A549 (cell line): ENCODE data around the gene ARFIP1. TPM values are rescaled to one million over a fixed set of nuclear protein-coding genes. Genes with fewer than 3 reads are reported as not detected.
A peak's percentile ranks its signal among the peaks of the same experiment; 100 is the strongest.

Experiments
- ATAC-seq, 2 experiments: fragments of 200-7000 bp in 1 of 2; fragments of >200 bp in 1 of 2; cut with Nextera tagmentation in 1 of 2; cut with Tn5 transposase in 1 of 2; 3 replicates each; pipeline versions ENCODE4 v1.8.0 to v1.9.1; 2018 to 2020; ENCODE audit warnings: mild to moderate bottlenecking in 1 of 2, moderate library complexity in 1 of 2
- CTCF ChIA-PET: fragments of 300-600 bp; sonication (Branson Sonifier 250); formaldehyde crosslinking; extraction: SDS; loops from one replicate; lab custom pipeline; 2021; ENCODE audit warnings: antibody characterized with exemption, inconsistent platforms; lab: Yijun Ruan, JAX
- POLR2A ChIA-PET: fragments of 350-600 bp; formaldehyde crosslinking; extraction: SDS; loops from one replicate; lab custom pipeline; 2021; ENCODE audit warnings: antibody characterized with exemption, inconsistent platforms; lab: Yijun Ruan, JAX
- DNase-seq, 2 experiments: peaks; one replicate each; pipeline versions ENCODE4 v3.0.0 to v3.0.0-alpha.2; 2011 to 2016; ENCODE audit warnings: low read depth in 1 of 2, low spot score in 1 of 2
- FAIRE-seq: peaks from 2 replicates; lab custom pipeline; 2011; peaks lifted over from hg19 to GRCh38; lab: Jason Lieb, UNC
- H3K27ac ChIP-seq, 2 experiments: fragments of >200 bp; sonication (Bioruptor Twin); formaldehyde crosslinking; 3 replicates each; pipeline ENCODE4 v1.5.1; 2016 to 2017
- H3K4me1 ChIP-seq: fragments of >200 bp; sonication (Bioruptor Twin); formaldehyde crosslinking; 3 replicates; pipeline ENCODE4 v1.6.1; 2016
- H3K4me2 ChIP-seq: fragments of >200 bp; sonication (Bioruptor Twin); formaldehyde crosslinking; 3 replicates; pipeline ENCODE4 v1.6.1; 2016
- H3K4me3 ChIP-seq: fragments of >200 bp; sonication (Bioruptor Twin); formaldehyde crosslinking; 3 replicates; pipeline ENCODE4 v1.5.1; 2016
- H3K9me3 ChIP-seq: fragments of >200 bp; sonication (Bioruptor Twin); formaldehyde crosslinking; 3 replicates; pipeline ENCODE4 v1.6.1; 2016
- CHD4 ChIP-seq: fragments of 200-600 bp; sonication (generic); IDR thresholded peaks from 2 replicates; pipeline ENCODE4 v1.6.1; 2016; ENCODE audit warnings: antibody characterized with exemption, mild to moderate bottlenecking, borderline replicate concordance
- EP300 ChIP-seq, 2 experiments: fragments of >200 bp; sonication (Bioruptor Twin); formaldehyde crosslinking; IDR thresholded peaks; 2 replicates in 1 of 2; 3 replicates in 1 of 2; pipeline ENCODE4 v1.6.1; 2016 to 2017
- FOSB ChIP-seq: fragments of 250-450 bp; sonication (Bioruptor Pico); IDR thresholded peaks from 2 replicates; pipeline ENCODE4 v1.5.0; 2020; ENCODE audit warnings: mild to moderate bottlenecking, moderate library complexity
- FOSL2 ChIP-seq, 2 experiments: fragments of 450-650 bp in 1 of 2; fragments of >200 bp in 1 of 2; sonication (Bioruptor Twin) in 1 of 2; formaldehyde crosslinking; IDR thresholded peaks; 2 replicates each; pipeline versions ENCODE4 v1.5.0 to v1.6.1; 2016 to 2020; ENCODE audit warnings: mild to moderate bottlenecking in 1 of 2, moderate library complexity in 1 of 2
- FOXS1 ChIP-seq: fragments of 250-450 bp; sonication (Bioruptor Pico); IDR thresholded peaks from 2 replicates; pipeline ENCODE4 v1.5.0; 2020; ENCODE audit warnings: mild to moderate bottlenecking, moderate library complexity
- HDAC2 ChIP-seq: fragments of 200-600 bp; sonication (generic); IDR thresholded peaks from 2 replicates; pipeline ENCODE4 v1.6.1; 2016
- HEYL ChIP-seq: fragments of 250-450 bp; sonication (Bioruptor Pico); IDR thresholded peaks from 2 replicates; pipeline ENCODE4 v1.8.0; 2021; ENCODE audit warnings: mild to moderate bottlenecking, moderate library complexity
- HOXB13 ChIP-seq: fragments of 250-450 bp; sonication (Bioruptor Pico); IDR thresholded peaks from 2 replicates; pipeline ENCODE4 v1.5.0; 2020; ENCODE audit warnings: low read depth, mild to moderate bottlenecking, moderate library complexity
- JUN ChIP-seq, 2 experiments: fragments of >200 bp; sonication (Bioruptor Twin); formaldehyde crosslinking; IDR thresholded peaks; 2 replicates in 1 of 2; 3 replicates in 1 of 2; pipeline ENCODE4 v1.6.1; 2016 to 2017
- MAFK ChIP-seq: fragments of 450-650 bp; IDR thresholded peaks from 2 replicates; pipeline ENCODE4 v1.6.1; 2014; ENCODE audit not compliant: partially characterized antibody
- MAX ChIP-seq: IDR thresholded peaks from 2 replicates; pipeline ENCODE4 v1.6.1; 2012
- MAZ ChIP-seq: fragments of 150-350 bp; IDR thresholded peaks from 2 replicates; pipeline ENCODE4 v1.6.1; 2014; ENCODE audit warnings: antibody characterized with exemption, low read depth, low read length, borderline replicate concordance
- MYC ChIP-seq: IDR thresholded peaks from 2 replicates; pipeline ENCODE4 v1.6.1; 2012; ENCODE audit warnings: mild to moderate bottlenecking, inconsistent platforms, low read length, improper control_type of control experiment, borderline replicate concordance
- NR3C1 ChIP-seq: fragments of >200 bp; sonication (Bioruptor Twin); formaldehyde crosslinking; IDR thresholded peaks from 3 replicates; pipeline ENCODE4 v1.6.1; 2017
- PBX3 ChIP-seq: IDR thresholded peaks from 2 replicates; pipeline ENCODE4 v1.6.1; 2012
- PHF8 ChIP-seq: fragments of 200-600 bp; sonication (generic); IDR thresholded peaks from 2 replicates; pipeline ENCODE4 v1.6.1; 2016; ENCODE audit warnings: low read depth, mild to moderate bottlenecking, antibody characterized with exemption, moderate library complexity, borderline replicate concordance
- POLR2A ChIP-seq: IDR thresholded peaks from 2 replicates; pipeline ENCODE4 v1.6.1; 2012; ENCODE audit warnings: mild to moderate bottlenecking, low read length
- RAD21 ChIP-seq, 2 experiments: fragments of >200 bp in 1 of 2; sonication (Bioruptor Twin) in 1 of 2; formaldehyde crosslinking in 1 of 2; IDR thresholded peaks in 1 of 2; conservative IDR thresholded peaks in 1 of 2; 2 replicates in 1 of 2; 3 replicates in 1 of 2; pipeline ENCODE4 v1.6.1; 2012 to 2018; ENCODE audit warnings: inconsistent platforms in 1 of 2
- RCOR1 ChIP-seq: fragments of 150-350 bp; IDR thresholded peaks from 2 replicates; pipeline ENCODE4 v1.6.1; 2014; ENCODE audit warnings: antibody characterized with exemption, low read length, low read depth
- SMC3 ChIP-seq: fragments of >200 bp; sonication (Bioruptor Twin); formaldehyde crosslinking; IDR thresholded peaks from 3 replicates; pipeline ENCODE4 v1.6.1; 2018; ENCODE audit warnings: inconsistent platforms
- TFCP2L1 ChIP-seq: fragments of 250-450 bp; sonication (Bioruptor Pico); IDR thresholded peaks from 2 replicates; pipeline ENCODE4 v1.5.0; 2021; ENCODE audit warnings: mild to moderate bottlenecking
- TP53 ChIP-seq: fragments of 250-450 bp; sonication (Bioruptor Pico); IDR thresholded peaks from 2 replicates; pipeline ENCODE4 v1.5.0; 2021; ENCODE audit warnings: mild to moderate bottlenecking, moderate library complexity
- ZSCAN20 ChIP-seq: fragments of 250-450 bp; sonication (Bioruptor Pico); IDR thresholded peaks from 2 replicates; pipeline ENCODE4 v1.8.0; 2022; ENCODE audit warnings: mild to moderate bottlenecking, moderate library complexity
- WGBS: methylation state at CpG from one replicate; pipeline ENCODE4 v1.1.6; 2017; ENCODE audit errors: missing lambda C conversion rate; 5-methylcytosine and 5-hydroxymethylcytosine counted together
- polyA plus RNA-seq, 4 experiments: library from polyadenylated mRNA; depleted of rRNA in 3 of 4; stranded (reverse); fragments of >200 nt; fragmentation: RNase III in 1 of 4; extraction: RNeasy Plus Mini Kit Qiagen cat#74134 plus additional on column Dnase treatment in 1 of 4; gene quantifications; 2 replicates in 3 of 4; 3 replicates in 1 of 4; pipeline ENCODE4 v1.2.3, GENCODE V29; 2011 to 2017
- TF ChIP-seq, protein P1 (sequence below): fragments of >200 bp; sonication (Bioruptor Twin); formaldehyde crosslinking; IDR thresholded peaks from 2 replicates; pipeline ENCODE4 v1.6.1; 2016
- TF ChIP-seq, protein P2 (sequence below): fragments of 450-650 bp; IDR thresholded peaks from 2 replicates; pipeline ENCODE4 v1.6.1; 2014; ENCODE audit warnings: antibody characterized with exemption
- TF ChIP-seq, protein P3 (sequence below): fragments of >200 bp; sonication (Bioruptor Twin); formaldehyde crosslinking; IDR thresholded peaks from 3 replicates; pipeline ENCODE4 v1.5.1; 2016

Gene ARFIP1
- polyA plus RNA-seq, 2 of the 4 experiments (the other 2 are of a cell fraction): 17.1 to 39.2 TPM

GRCh38 chr4:152784490-152785350, 5.0 kb downstream of the ARFIP1 start:
- no peak for FAIRE-seq
- TF ChIP-seq MYC (no peak), HEYL (CRISPR knock-in tag) (no peak), NR3C1 (no peak), CHD4 (no peak), PHF8 (no peak), ZSCAN20 (CRISPR knock-in tag) (no peak), MAFK (no peak), RCOR1 (no peak), HDAC2 (no peak), TFCP2L1 (no peak), FOSL2 (IDR thresholded peaks at IDR 0.05) (no peak), FOSL2 (CRISPR knock-in tag; IDR thresholded peaks at IDR 0.05) (no peak)
- no peak overlapping the region for H3K27ac ChIP-seq
- peak in 1 of 2 experiments; percentile 38; a peak in 3 of 6 replicates for ATAC-seq
- WGBS: 74% methylated on average over 4 of the region's 4 CpGs
- no peaks in the 10 kb centered on the region for H3K9me3 ChIP-seq
- CTCF ChIA-PET: no interaction called here
- POLR2A ChIA-PET: no interaction called here
- H3K4me1 ChIP-seq: peaks cover 16% of the 10 kb centered on the region; the same call in 2 of the 3 replicates
- H3K4me2 ChIP-seq: no peak overlapping the region
- H3K4me3 ChIP-seq: no peak overlapping the region
- peak; percentile 11 to 53 for DNase-seq

GRCh38 chr4:152785639-152786615, 6.2 kb downstream of the ARFIP1 start:
- CTCF ChIA-PET: no interaction called here
- no peak for ATAC-seq
- WGBS: 70% methylated on average over 3 of the region's 3 CpGs

GRCh38 chr4:152786627-152787026, 6.9 kb downstream of the ARFIP1 start:
- ATAC-seq: no peak
- no peak for FAIRE-seq
- TF ChIP-seq PHF8: no peak
- TF ChIP-seq NR3C1: no peak
- no peak for TF ChIP-seq HOXB13 (CRISPR knock-in tag)
- TF ChIP-seq, protein P1, sequence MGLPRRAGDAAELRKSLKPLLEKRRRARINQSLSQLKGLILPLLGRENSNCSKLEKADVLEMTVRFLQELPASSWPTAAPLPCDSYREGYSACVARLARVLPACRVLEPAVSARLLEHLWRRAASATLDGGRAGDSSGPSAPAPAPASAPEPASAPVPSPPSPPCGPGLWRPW: no peak
- no peak for TF ChIP-seq FOSL2 (IDR thresholded peaks at IDR 0.05)
- TF ChIP-seq FOSL2 (CRISPR knock-in tag; IDR thresholded peaks at IDR 0.05): no peak
- TF ChIP-seq POLR2A: no peak
- TF ChIP-seq PBX3: no peak
- no peak for TF ChIP-seq MAX
- TF ChIP-seq SMC3: no peak
- no peak for TF ChIP-seq EP300 (IDR thresholded peaks at IDR 0.05)
- TF ChIP-seq JUN (IDR thresholded peaks at IDR 0.05): no peak
- TF ChIP-seq FOSB: no peak
- TF ChIP-seq TP53 (CRISPR knock-in tag): no peak
- TF ChIP-seq, protein P2, sequence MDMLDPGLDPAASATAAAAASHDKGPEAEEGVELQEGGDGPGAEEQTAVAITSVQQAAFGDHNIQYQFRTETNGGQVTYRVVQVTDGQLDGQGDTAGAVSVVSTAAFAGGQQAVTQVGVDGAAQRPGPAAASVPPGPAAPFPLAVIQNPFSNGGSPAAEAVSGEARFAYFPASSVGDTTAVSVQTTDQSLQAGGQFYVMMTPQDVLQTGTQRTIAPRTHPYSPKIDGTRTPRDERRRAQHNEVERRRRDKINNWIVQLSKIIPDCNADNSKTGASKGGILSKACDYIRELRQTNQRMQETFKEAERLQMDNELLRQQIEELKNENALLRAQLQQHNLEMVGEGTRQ: no peak
- TF ChIP-seq MAZ: no peak

More at GRCh38 chr4:152785639-152786615, 6.2 kb downstream of the ARFIP1 start:
- Histone ChIP-seq H3K4me2 (no peak overlapping the region), H3K4me3 (no peak overlapping the region), H3K27ac (no peak overlapping the region), H3K9me3 (no peaks in the 10 kb centered on the region), H3K4me1 (peaks cover 18% of the 10 kb centered on the region; the same call in 2 of the 3 replicates)
- no peak for FAIRE-seq
- TF ChIP-seq RAD21 (conservative IDR thresholded peaks at IDR 0.05 in 1 of 2, IDR thresholded peaks at IDR 0.05 in 1 of 2) (no peak), FOSL2 (IDR thresholded peaks at IDR 0.05) (no peak), FOSL2 (CRISPR knock-in tag; IDR thresholded peaks at IDR 0.05) (no peak), FOXS1 (CRISPR knock-in tag) (no peak)
- TF ChIP-seq, protein P3, sequence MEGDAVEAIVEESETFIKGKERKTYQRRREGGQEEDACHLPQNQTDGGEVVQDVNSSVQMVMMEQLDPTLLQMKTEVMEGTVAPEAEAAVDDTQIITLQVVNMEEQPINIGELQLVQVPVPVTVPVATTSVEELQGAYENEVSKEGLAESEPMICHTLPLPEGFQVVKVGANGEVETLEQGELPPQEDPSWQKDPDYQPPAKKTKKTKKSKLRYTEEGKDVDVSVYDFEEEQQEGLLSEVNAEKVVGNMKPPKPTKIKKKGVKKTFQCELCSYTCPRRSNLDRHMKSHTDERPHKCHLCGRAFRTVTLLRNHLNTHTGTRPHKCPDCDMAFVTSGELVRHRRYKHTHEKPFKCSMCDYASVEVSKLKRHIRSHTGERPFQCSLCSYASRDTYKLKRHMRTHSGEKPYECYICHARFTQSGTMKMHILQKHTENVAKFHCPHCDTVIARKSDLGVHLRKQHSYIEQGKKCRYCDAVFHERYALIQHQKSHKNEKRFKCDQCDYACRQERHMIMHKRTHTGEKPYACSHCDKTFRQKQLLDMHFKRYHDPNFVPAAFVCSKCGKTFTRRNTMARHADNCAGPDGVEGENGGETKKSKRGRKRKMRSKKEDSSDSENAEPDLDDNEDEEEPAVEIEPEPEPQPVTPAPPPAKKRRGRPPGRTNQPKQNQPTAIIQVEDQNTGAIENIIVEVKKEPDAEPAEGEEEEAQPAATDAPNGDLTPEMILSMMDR: no peak
- DNase-seq: no peak
- POLR2A ChIA-PET: no interaction called here

More at GRCh38 chr4:152786627-152787026, 6.9 kb downstream of the ARFIP1 start:
- no peak overlapping the region for H3K27ac ChIP-seq
- WGBS: 94% methylated on average over 1 of the region's 1 CpG
- ChIA-PET POLR2A (no interaction called here), CTCF (no interaction called here)
- H3K4me3 ChIP-seq: no peak overlapping the region
- H3K4me1 ChIP-seq: peaks cover 16% of the 10 kb centered on the region; the same call in 2 of the 3 replicates
- no peaks in the 10 kb centered on the region for H3K9me3 ChIP-seq
- H3K4me2 ChIP-seq: no peak overlapping the region
- no peak for DNase-seq
